Small intestine (tissue), 7 donors: ENCODE data around the gene CBARP. TPM values are rescaled to one million over a fixed set of nuclear protein-coding genes. Genes with fewer than 3 reads are reported as not detected.

ENCODE experiments used
- DNase-seq, 2 donors: peaks; one replicate each; pipeline versions ENCODE4 v3.0.0 to v3.0.0-alpha.2; 2013
- FAIRE-seq: peaks from 2 replicates; lab custom pipeline; 2012; peaks lifted over from hg19 to GRCh38; lab: Jason Lieb, UNC
- H3K27ac ChIP-seq, 3 donors: one replicate each; pipeline ENCODE4 v1.5.1; 2013; ENCODE audit warnings: low read length in 2 of 3, mild to moderate bottlenecking in 2 of 3, control low read depth in 1 of 3, inconsistent platforms in 1 of 3, low read depth in 1 of 3, moderate library complexity in 1 of 3
- H3K27me3 ChIP-seq, 3 donors: one replicate each; pipeline ENCODE4 v1.6.1; 2013; ENCODE audit warnings: low read length in 3 of 3, inconsistent platforms in 1 of 3; ENCODE audit not compliant: control insufficient read depth in 3 of 3, insufficient read depth in 3 of 3
- H3K36me3 ChIP-seq, 3 donors: one replicate each; pipeline ENCODE4 v1.6.1; 2013; ENCODE audit warnings: low read length in 3 of 3, inconsistent platforms in 1 of 3, low read depth in 1 of 3, mild to moderate bottlenecking in 1 of 3, moderate library complexity in 1 of 3; ENCODE audit not compliant: control insufficient read depth in 3 of 3, insufficient read depth in 2 of 3
- H3K4me1 ChIP-seq, 3 donors: one replicate each; pipeline ENCODE4 v1.6.1; 2013; ENCODE audit warnings: low read length in 2 of 3, inconsistent platforms in 1 of 3, low read depth in 1 of 3, mild to moderate bottlenecking in 1 of 3, moderate library complexity in 1 of 3; ENCODE audit not compliant: control insufficient read depth in 3 of 3, insufficient read depth in 2 of 3
- H3K4me3 ChIP-seq, 3 donors: one replicate each; pipeline ENCODE4 v1.5.1; 2013; ENCODE audit warnings: low read length in 3 of 3, control low read depth in 1 of 3, inconsistent platforms in 1 of 3, low read depth in 1 of 3, mild to moderate bottlenecking in 1 of 3, moderate library complexity in 1 of 3
- H3K9me3 ChIP-seq, 2 donors: one replicate each; pipeline ENCODE4 v1.6.1; 2013; ENCODE audit warnings: low read depth in 1 of 2, low read length in 1 of 2; ENCODE audit not compliant: control insufficient read depth in 2 of 2, insufficient read depth in 1 of 2
- WGBS, 3 donors: extraction: QIAGEN DNeasy Blood & Tissue Kit; methylation state at CpG; one replicate each; pipeline ENCODE4 v1.1.7; 2013; 5-methylcytosine and 5-hydroxymethylcytosine counted together
- polyA plus RNA-seq, 4 donors: library from polyadenylated mRNA; stranded (reverse) in 3 of 4; unstranded in 1 of 4; fragments of 200-250 nt in 3 of 4; fragments of 120-200 nt in 1 of 4; gene quantifications; one replicate each; pipeline versions ENCODE4 v1.2.1 to v1.2.3, GENCODE V29; 2013
- donor health status: healthy with polysubstance abuse.
- donor health status: control.
- donor health status: control.
- donor health status: Bipolar disorder and iron deficiency.
- donor health status: healthy.

The CBARP gene
- polyA plus RNA-seq, 4 donors = 0.30 to 0.41 TPM; not detected in 2

- Histone ChIP-seq H3K36me3 (peaks cover 13 to 62% (median 22%) of the 10 kb centered on the region in 3 donors), H3K27me3 (no peaks in the 10 kb centered on the region), H3K4me3 (no peak overlapping the region), H3K4me1 (peaks cover 0 to 18% (median 0%) of the 10 kb centered on the region in 3 donors), H3K27ac (no peak overlapping the region), H3K9me3 (no peaks in the 10 kb centered on the region)
- no peak for FAIRE-seq
- no peak for DNase-seq
- WGBS, 3 donors = 89 to 93% (median 91%) methylated on average over 47 to 50 of the region's 50 CpGs
Observed at GRCh38 chr19:1226522-1227303, 11.1 kb downstream of the CBARP start.

- peaks cover 0 to 19% (median 0%) of the 10 kb centered on the region in 3 donors for H3K4me1 ChIP-seq
- no peak overlapping the region for H3K27ac ChIP-seq
- DNase-seq = no peak
- 91 to 95% (median 95%) methylated on average over 8 to 11 of the region's 11 CpGs for WGBS, 3 donors
- no peaks in the 10 kb centered on the region for H3K9me3 ChIP-seq
- no peak overlapping the region for H3K4me3 ChIP-seq
- peaks cover 14 to 67% (median 22%) of the 10 kb centered on the region in 3 donors for H3K36me3 ChIP-seq
- no peak for FAIRE-seq
- no peaks in the 10 kb centered on the region for H3K27me3 ChIP-seq
Observed at GRCh38 chr19:1226227-1226518, 11.6 kb downstream of the CBARP start.

GRCh38 chr19:1225440-1226226 lies 12.2 kb downstream of the CBARP start:
- no peak overlapping the region for H3K4me3 ChIP-seq
- H3K9me3 ChIP-seq = no peaks in the 10 kb centered on the region
- H3K4me1 ChIP-seq = peaks cover 0 to 16% (median 0%) of the 10 kb centered on the region in 3 donors
- DNase-seq (no peak), FAIRE-seq (no peak)
- H3K27ac ChIP-seq = no peak overlapping the region
- 85 to 89% (median 89%) methylated on average over 29 of the region's 29 CpGs for WGBS, 3 donors
- H3K27me3 ChIP-seq = no peaks in the 10 kb centered on the region
- peaks cover 16 to 73% (median 24%) of the 10 kb centered on the region in 3 donors for H3K36me3 ChIP-seq

GRCh38 chr19:1224847-1225246 lies 13.0 kb downstream of the CBARP start:
- FAIRE-seq = no peak
- 86 to 94% (median 90%) methylated on average over 15 to 16 of the region's 16 CpGs for WGBS, 3 donors
- peaks cover 20 to 81% (median 24%) of the 10 kb centered on the region in 3 donors for H3K36me3 ChIP-seq

GRCh38 chr19:1224047-1224825 lies 13.6 kb downstream of the CBARP start:
- H3K4me1 ChIP-seq = peaks cover 0 to 11% (median 0%) of the 10 kb centered on the region in 3 donors
- WGBS, 3 donors = 91 to 98% (median 94%) methylated on average over 14 to 16 of the region's 16 CpGs
- H3K27me3 ChIP-seq = no peaks in the 10 kb centered on the region
- peaks cover 20 to 84% (median 24%) of the 10 kb centered on the region in 3 donors for H3K36me3 ChIP-seq
- no peaks in the 10 kb centered on the region for H3K9me3 ChIP-seq
- no peak overlapping the region for H3K27ac ChIP-seq
- no peak for FAIRE-seq
- DNase-seq = no peak
- no peak overlapping the region for H3K4me3 ChIP-seq

More at GRCh38 chr19:1224847-1225246, 13.0 kb downstream of the CBARP start:
- DNase-seq = no peak
- Histone ChIP-seq H3K4me3 (no peak overlapping the region), H3K9me3 (no peaks in the 10 kb centered on the region), H3K27ac (no peak overlapping the region), H3K27me3 (no peaks in the 10 kb centered on the region), H3K4me1 (peaks cover 0 to 11% (median 0%) of the 10 kb centered on the region in 3 donors)

GRCh38 chr19:1223018-1223855 lies 14.6 kb downstream of the CBARP start:
- H3K27me3 ChIP-seq = no peaks in the 10 kb centered on the region
- H3K36me3 ChIP-seq = peaks cover 20 to 92% (median 24%) of the 10 kb centered on the region in 3 donors
- DNase-seq (peak in 1 of 2 donors; percentile 33), FAIRE-seq (no peak)
- no peak overlapping the region for H3K27ac ChIP-seq
- whole genome bisulfite sequencing, 3 donors = 70 to 84% (median 77%) methylated on average over 36 to 48 of the region's 48 CpGs
- H3K4me3 ChIP-seq = no peak overlapping the region
- peaks cover 0 to 14% (median 0%) of the 10 kb centered on the region in 3 donors for H3K4me1 ChIP-seq
- no peaks in the 10 kb centered on the region for H3K9me3 ChIP-seq

- H3K9me3 ChIP-seq = no peaks in the 10 kb centered on the region
- H3K36me3 ChIP-seq = peaks cover 14 to 95% (median 19%) of the 10 kb centered on the region in 3 donors
- no peak overlapping the region for H3K27ac ChIP-seq
- DNase-seq = no peak
- WGBS, 3 donors = 92 to 96% (median 94%) methylated on average over 14 of the region's 14 CpGs
- no peak for FAIRE-seq
- no peak overlapping the region for H3K4me3 ChIP-seq
- peaks cover 0 to 18% (median 0%) of the 10 kb centered on the region in 3 donors for H3K4me1 ChIP-seq
- H3K27me3 ChIP-seq = no peaks in the 10 kb centered on the region
Observed at GRCh38 chr19:1222394-1222793, 15.4 kb downstream of the CBARP start.
